Ishikawa (cell line): Measurements from ENCODE around the gene TNS1.

Experiments
- CEBPB ChIP-seq: IDR thresholded peaks from 2 replicates; pipeline ENCODE4 v1.6.1; 2012
- CREB1 ChIP-seq: IDR thresholded peaks from 2 replicates; pipeline ENCODE4 v1.6.1; 2012; ENCODE audit warnings: low read depth
- EGR1 ChIP-seq: IDR thresholded peaks from 2 replicates; pipeline ENCODE4 v1.6.1; 2012
- EP300 ChIP-seq: IDR thresholded peaks from 2 replicates; pipeline ENCODE4 v1.6.1; 2012; ENCODE audit warnings: borderline replicate concordance
- FOXM1 ChIP-seq: IDR thresholded peaks from 2 replicates; pipeline ENCODE4 v1.6.1; 2012; ENCODE audit warnings: low read depth, borderline replicate concordance
- NFIC ChIP-seq: IDR thresholded peaks from 2 replicates; pipeline ENCODE4 v1.6.1; 2012
- RAD21 ChIP-seq: IDR thresholded peaks from 2 replicates; pipeline ENCODE4 v1.6.1; 2012; ENCODE audit warnings: low read depth
- TAF1 ChIP-seq: IDR thresholded peaks from 2 replicates; pipeline ENCODE4 v1.6.1; 2012; ENCODE audit warnings: low read depth, mild to moderate bottlenecking
- TCF12 ChIP-seq: IDR thresholded peaks from 2 replicates; pipeline ENCODE4 v1.6.1; 2012; ENCODE audit warnings: low read depth
- TEAD4 ChIP-seq: IDR thresholded peaks from 2 replicates; pipeline ENCODE4 v1.6.1; 2012
- YY1 ChIP-seq: IDR thresholded peaks from 2 replicates; pipeline ENCODE4 v1.6.1; 2012; ENCODE audit warnings: low read depth
- ZBTB7A ChIP-seq: IDR thresholded peaks from 2 replicates; pipeline ENCODE4 v1.6.1; 2012; ENCODE audit warnings: low read depth
- TF ChIP-seq, protein P1 (sequence below): IDR thresholded peaks from 2 replicates; pipeline ENCODE4 v1.6.1; 2012
- TF ChIP-seq, protein P2 (sequence below): IDR thresholded peaks from 2 replicates; pipeline ENCODE4 v1.6.1; 2012
- TF ChIP-seq, protein P3 (sequence below): IDR thresholded peaks from 2 replicates; pipeline ENCODE4 v1.6.1; 2012; ENCODE audit warnings: low read depth, mild to moderate bottlenecking

Gene TNS1

DNA sequence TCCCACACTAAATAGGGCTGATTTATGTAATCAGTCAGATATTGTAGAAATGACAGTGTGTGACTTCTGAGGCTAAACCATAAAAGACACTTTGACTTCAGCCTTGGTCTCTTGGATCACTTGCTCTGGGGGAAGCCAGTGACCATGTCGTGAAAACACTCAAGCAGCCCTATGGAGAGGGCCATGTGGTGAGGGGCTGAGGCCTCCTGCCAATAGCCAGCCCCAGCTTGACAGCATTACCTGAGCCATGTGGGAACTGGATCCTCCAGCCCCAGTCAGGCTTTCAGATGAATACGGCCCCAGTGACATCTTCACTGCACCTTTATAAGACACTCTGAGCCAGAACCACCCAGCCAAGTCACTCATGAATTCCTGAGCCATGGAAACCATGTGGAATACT is 20.8 kb downstream of the TNS1 start:
- TF ChIP-seq, protein P1, sequence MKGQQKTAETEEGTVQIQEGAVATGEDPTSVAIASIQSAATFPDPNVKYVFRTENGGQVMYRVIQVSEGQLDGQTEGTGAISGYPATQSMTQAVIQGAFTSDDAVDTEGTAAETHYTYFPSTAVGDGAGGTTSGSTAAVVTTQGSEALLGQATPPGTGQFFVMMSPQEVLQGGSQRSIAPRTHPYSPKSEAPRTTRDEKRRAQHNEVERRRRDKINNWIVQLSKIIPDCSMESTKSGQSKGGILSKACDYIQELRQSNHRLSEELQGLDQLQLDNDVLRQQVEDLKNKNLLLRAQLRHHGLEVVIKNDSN, result no peak
- TF ChIP-seq CEBPB, result no peak
- no peak for TF ChIP-seq YY1
- TF ChIP-seq TCF12, result no peak
- TF ChIP-seq TEAD4, result no peak
- TF ChIP-seq RAD21, result no peak
- no peak for TF ChIP-seq CREB1
- no peak for TF ChIP-seq FOXM1
- TF ChIP-seq ZBTB7A, result no peak
- TF ChIP-seq EGR1, result no peak

DNA sequence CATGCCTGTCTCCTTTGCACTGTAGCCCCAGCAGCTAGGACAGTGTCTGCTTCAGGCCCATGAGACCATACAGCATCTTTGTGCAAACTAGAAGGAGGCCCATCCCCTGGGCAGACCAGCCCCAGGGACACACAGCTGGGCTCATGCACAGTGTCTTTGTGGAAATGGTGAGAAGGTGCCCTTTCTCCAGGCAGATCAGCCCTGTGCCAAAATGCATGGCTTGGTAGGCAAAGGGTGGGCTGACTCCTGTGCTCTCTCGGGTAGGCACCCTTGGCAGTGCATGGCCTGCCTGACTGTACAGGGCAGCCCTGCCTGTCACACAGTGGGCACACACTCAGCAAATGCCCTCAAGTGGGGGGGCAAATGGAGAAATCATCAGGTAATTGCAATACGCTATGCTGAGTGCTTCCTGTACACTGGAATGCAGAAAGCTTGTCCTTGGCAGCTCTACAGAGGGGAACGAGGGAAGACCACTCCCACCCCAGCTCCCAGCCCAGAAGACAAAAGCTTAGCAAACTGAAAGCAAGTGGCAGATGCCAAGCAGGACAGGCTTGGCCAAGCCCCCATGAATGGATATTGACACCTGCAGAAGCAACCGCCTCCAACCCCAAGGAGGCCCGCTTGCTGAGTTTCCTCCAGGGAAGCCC is 21.6 kb downstream of the TNS1 start:
- TF ChIP-seq EGR1, result no peak
- no peak for TF ChIP-seq CEBPB
- TF ChIP-seq NFIC, result no peak
- TF ChIP-seq TEAD4, result no peak

DNA sequence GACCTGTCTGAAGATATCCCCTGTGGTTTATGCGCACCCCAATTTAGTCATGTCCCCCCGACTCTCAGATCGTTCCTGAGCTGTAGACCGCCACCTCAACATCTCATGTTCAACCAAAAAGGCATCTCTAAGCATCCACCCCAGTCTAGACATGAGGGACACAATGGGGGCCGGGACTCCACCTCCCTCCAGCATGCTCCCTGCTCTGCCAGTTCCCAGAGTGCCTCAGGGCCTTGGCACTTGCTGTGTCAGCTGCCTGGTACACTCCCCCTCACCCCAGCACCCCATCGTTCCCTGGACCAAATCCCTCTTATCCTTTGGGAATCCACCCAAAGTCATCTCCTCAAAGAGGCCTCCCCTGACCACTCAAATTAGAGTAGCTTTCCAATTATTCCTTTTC is 22.2 kb downstream of the TNS1 start:
- TF ChIP-seq, protein P1, result no peak
- no peak for TF ChIP-seq CEBPB
- no peak for TF ChIP-seq CREB1
- TF ChIP-seq, protein P2, sequence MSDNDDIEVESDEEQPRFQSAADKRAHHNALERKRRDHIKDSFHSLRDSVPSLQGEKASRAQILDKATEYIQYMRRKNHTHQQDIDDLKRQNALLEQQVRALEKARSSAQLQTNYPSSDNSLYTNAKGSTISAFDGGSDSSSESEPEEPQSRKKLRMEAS, result no peak
- TF ChIP-seq TCF12, result no peak
- no peak for TF ChIP-seq TEAD4
- no peak for TF ChIP-seq YY1
- TF ChIP-seq, protein P3, sequence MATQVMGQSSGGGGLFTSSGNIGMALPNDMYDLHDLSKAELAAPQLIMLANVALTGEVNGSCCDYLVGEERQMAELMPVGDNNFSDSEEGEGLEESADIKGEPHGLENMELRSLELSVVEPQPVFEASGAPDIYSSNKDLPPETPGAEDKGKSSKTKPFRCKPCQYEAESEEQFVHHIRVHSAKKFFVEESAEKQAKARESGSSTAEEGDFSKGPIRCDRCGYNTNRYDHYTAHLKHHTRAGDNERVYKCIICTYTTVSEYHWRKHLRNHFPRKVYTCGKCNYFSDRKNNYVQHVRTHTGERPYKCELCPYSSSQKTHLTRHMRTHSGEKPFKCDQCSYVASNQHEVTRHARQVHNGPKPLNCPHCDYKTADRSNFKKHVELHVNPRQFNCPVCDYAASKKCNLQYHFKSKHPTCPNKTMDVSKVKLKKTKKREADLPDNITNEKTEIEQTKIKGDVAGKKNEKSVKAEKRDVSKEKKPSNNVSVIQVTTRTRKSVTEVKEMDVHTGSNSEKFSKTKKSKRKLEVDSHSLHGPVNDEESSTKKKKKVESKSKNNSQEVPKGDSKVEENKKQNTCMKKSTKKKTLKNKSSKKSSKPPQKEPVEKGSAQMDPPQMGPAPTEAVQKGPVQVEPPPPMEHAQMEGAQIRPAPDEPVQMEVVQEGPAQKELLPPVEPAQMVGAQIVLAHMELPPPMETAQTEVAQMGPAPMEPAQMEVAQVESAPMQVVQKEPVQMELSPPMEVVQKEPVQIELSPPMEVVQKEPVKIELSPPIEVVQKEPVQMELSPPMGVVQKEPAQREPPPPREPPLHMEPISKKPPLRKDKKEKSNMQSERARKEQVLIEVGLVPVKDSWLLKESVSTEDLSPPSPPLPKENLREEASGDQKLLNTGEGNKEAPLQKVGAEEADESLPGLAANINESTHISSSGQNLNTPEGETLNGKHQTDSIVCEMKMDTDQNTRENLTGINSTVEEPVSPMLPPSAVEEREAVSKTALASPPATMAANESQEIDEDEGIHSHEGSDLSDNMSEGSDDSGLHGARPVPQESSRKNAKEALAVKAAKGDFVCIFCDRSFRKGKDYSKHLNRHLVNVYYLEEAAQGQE, result no peak
- TF ChIP-seq TAF1, result no peak
- no peak for TF ChIP-seq NFIC
- TF ChIP-seq EGR1, result no peak
- TF ChIP-seq RAD21, result no peak

DNA sequence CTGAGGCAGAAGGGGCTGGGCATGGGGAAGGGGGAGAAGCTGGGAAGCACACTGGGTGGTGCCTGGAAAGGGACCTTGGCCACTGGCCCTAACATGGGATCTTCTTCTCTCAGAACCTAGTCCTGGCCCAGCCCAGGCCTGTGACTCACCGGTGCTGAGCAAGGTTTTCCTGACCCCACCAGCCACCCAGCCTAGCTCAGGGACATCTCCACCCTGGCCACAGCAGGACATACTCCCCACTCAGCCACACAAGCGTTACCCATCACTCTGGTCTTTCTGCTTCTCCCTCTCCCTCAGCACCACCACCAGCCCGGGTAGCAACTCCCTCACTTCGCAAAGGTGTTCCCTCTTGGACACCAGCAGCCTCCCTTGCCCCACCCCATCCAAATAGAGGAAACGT is 22.8 kb downstream of the TNS1 start:
- TF ChIP-seq ZBTB7A, result no peak
- no peak for TF ChIP-seq NFIC
- TF ChIP-seq TAF1, result no peak
- TF ChIP-seq, protein P2, result no peak
- TF ChIP-seq CREB1, result no peak
- TF ChIP-seq CEBPB, result no peak
- TF ChIP-seq, protein P1, result no peak
- TF ChIP-seq YY1, result no peak
- TF ChIP-seq EGR1, result no peak
- TF ChIP-seq EP300, result no peak
- no peak for TF ChIP-seq TEAD4

DNA sequence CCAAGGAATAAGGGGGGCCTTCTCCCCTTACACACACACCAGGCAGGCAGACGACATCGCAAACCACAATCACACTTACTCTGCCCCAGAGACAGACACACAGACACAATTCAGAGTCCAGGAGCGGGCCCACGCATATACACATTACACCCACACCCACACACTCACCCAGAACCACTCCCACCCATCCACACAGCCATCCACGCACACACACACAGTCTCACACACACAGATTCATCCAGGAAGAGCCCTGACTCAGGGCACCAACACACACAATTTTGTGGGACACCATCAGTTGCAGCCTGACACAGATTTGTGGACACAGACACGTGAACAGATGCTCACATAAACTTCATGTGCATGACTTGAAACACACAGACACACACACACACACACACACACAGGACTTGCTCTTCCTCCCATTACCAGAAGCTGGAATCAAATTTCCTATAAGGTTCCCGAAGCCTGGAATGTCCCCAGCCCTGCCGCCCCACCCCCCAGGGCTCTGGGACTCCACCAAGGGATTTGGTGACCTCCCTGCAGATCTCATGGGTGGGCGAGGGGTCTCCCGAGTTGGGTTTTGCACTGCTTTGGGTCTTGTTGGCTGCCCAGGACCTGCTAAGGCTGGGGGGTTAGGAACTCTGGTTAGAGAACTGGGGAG is 23.5 kb downstream of the TNS1 start:
- TF ChIP-seq, protein P1, result no peak
- TF ChIP-seq, protein P3, result no peak
- TF ChIP-seq, protein P2, result no peak
- TF ChIP-seq TAF1 (no peak), TCF12 (no peak), EGR1 (no peak), YY1 (no peak), CEBPB (no peak), ZBTB7A (no peak), NFIC (no peak)
